ENCODE data around the gene COCH. TPM values are rescaled to one million over a fixed set of nuclear protein-coding genes. Genes with fewer than 3 reads are reported as not detected.
"Not testable (repeated sequence)": the region's sequence is repeated elsewhere in the genome, so short reads cannot be mapped to it uniquely, and the experiment has no call there.

COCH gene
- total RNA-seq, 1 donor from 2014 or later, result 0.60 TPM

- Histone ChIP-seq H3K4me1 (peaks cover 14% of the 10 kb centered on the region), H3K9me3 (replicated peaks) (no peaks in the 10 kb centered on the region), H3K36me3 (peaks cover 12% of the 10 kb centered on the region), H3K4me3 (no peak overlapping the region), H3K27ac (replicated peaks) (no peak overlapping the region), H3K27me3 (ENCODE audit: low read depth) (no peaks in the 10 kb centered on the region)
- no peak for DNase-seq
- no peak for TF ChIP-seq CTCF (IDR thresholded peaks at IDR 0.05; ENCODE audit: borderline replicate concordance)
- intact Hi-C loops (cut with micrococcal nuclease), result no loop called here
Measured at GRCh38 chr14:30928462-30928861, 54.1 kb downstream of the COCH start.

GRCh38 chr14:30933937-30934336 lies 59.6 kb downstream of the COCH start:
- H3K9me3 ChIP-seq (replicated peaks); H3K27ac ChIP-seq (replicated peaks); intact Hi-C loops (cut with micrococcal nuclease); H3K4me1 ChIP-seq; H3K27me3 ChIP-seq (ENCODE audit: low read depth); H3K4me3 ChIP-seq; DNase-seq: not testable (repeated sequence)
- H3K36me3 ChIP-seq, result peaks cover 36% of the 10 kb centered on the region

GRCh38 chr14:30935445-30935844 lies 61.1 kb downstream of the COCH start:
- no peak for DNase-seq
- TF ChIP-seq CTCF (IDR thresholded peaks at IDR 0.05; ENCODE audit: borderline replicate concordance), result no peak
- Histone ChIP-seq H3K27ac (replicated peaks) (no peak overlapping the region), H3K4me3 (no peak overlapping the region), H3K27me3 (ENCODE audit: low read depth) (no peaks in the 10 kb centered on the region), H3K36me3 (peaks cover 36% of the 10 kb centered on the region), H3K4me1 (peaks cover 19% of the 10 kb centered on the region), H3K9me3 (replicated peaks) (no peaks in the 10 kb centered on the region)
- intact Hi-C loops (cut with micrococcal nuclease), result no loop called here

GRCh38 chr14:30938617-30939016 lies 64.3 kb downstream of the COCH start:
- no peak for DNase-seq
- Histone ChIP-seq H3K4me1 (peaks cover 18% of the 10 kb centered on the region), H3K27me3 (ENCODE audit: low read depth) (no peaks in the 10 kb centered on the region), H3K9me3 (replicated peaks) (no peaks in the 10 kb centered on the region), H3K4me3 (no peak overlapping the region), H3K27ac (replicated peaks) (no peak overlapping the region), H3K36me3 (peaks cover 32% of the 10 kb centered on the region)
- TF ChIP-seq CTCF (IDR thresholded peaks at IDR 0.05; ENCODE audit: borderline replicate concordance), result no peak
- intact Hi-C loops (cut with micrococcal nuclease), result no loop called here

Other genes starting within 250 kb of the COCH start
- gene AP4S1, start 151.1 kb downstream of the COCH start, total RNA-seq, result 8.1 TPM
- 48.7 TPM for gene STRN3, start 151.8 kb downstream of the COCH start, total RNA-seq